WI38 (cell line): ENCODE data around the gene NLRP7.
"Not testable (repeated sequence)": the region's sequence is repeated elsewhere in the genome, so short reads cannot be mapped to it uniquely, and the experiment has no call there.

ENCODE experiments used
- H3K4me3 ChIP-seq: 2 replicates; pipeline ENCODE4 v1.5.1; 2011; ENCODE audit warnings: low read depth, mild to moderate bottlenecking, control low read depth, low read length
- CTCF ChIP-seq: IDR thresholded peaks from 2 replicates; pipeline ENCODE4 v1.5.1; 2012; ENCODE audit warnings: low read depth, mild to moderate bottlenecking, control low read depth, low read length

The NLRP7 gene

GRCh38 chr19:54955376-54955775 lies 8.0 kb upstream of the NLRP7 start:
- no peak overlapping the region for H3K4me3 ChIP-seq
- TF ChIP-seq CTCF: no peak

GRCh38 chr19:54953345-54953713 lies 6.0 kb upstream of the NLRP7 start:
- not testable (repeated sequence) for H3K4me3 ChIP-seq

GRCh38 chr19:54952591-54953344 lies 5.4 kb upstream of the NLRP7 start:
- no peak for TF ChIP-seq CTCF
- no peak overlapping the region for H3K4me3 ChIP-seq

- H3K4me3 ChIP-seq: not testable (repeated sequence)
Measured at GRCh38 chr19:54950580-54950979, 3.2 kb upstream of the NLRP7 start.

GRCh38 chr19:54949412-54949811 lies 2.1 kb upstream of the NLRP7 start:
- no peak for TF ChIP-seq CTCF
- no peak overlapping the region for H3K4me3 ChIP-seq

GRCh38 chr19:54943772-54944361 lies 3.5 kb downstream of the NLRP7 start:
- not testable (repeated sequence) for H3K4me3 ChIP-seq

GRCh38 chr19:54939538-54939937 lies 7.8 kb downstream of the NLRP7 start:
- not testable (repeated sequence) for H3K4me3 ChIP-seq

- TF ChIP-seq CTCF: no peak
- H3K4me3 ChIP-seq: no peak overlapping the region
Measured at GRCh38 chr19:54938906-54939305, 8.4 kb downstream of the NLRP7 start.

GRCh38 chr19:54937926-54938325 lies 9.4 kb downstream of the NLRP7 start:
- H3K4me3 ChIP-seq: no peak overlapping the region
- TF ChIP-seq CTCF: no peak
